ENCODE data around the gene GPR62.

DNA sequence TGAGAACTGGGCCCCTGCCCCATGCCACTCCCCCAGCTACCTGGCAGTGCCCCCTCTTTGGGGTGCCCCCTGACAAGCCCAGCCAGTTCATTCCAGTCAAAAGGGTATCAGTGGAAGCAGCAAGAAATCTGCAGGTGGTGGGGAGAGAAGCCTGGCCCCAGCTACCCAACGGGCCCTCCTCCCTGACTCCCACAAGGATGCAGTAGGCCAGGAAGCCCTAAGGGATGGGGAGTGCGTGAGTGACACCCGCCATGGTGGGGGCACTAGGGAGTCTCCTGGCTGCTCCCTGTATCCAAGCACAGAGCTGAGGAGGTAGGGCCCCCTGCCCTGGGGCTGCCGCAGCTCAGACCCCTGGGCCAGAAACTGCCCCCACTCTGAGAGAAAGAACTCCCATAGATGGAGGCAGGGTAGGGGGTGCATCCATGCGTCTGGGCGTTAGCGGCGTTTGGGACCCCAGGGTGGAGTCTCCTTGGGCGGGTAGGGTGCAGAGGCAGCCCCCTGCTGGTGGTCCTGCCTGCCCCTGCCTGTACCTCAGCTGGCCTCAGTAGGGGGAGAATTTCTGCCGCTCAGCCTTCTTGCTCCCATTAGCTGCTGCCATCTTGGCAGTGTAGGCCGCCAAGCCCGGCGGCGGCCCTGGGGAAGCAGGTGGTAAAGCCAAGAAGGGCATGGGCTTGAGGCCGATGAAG, 2.5 kb downstream of the GPR62 start:
- TF ChIP-seq, protein P1, sequence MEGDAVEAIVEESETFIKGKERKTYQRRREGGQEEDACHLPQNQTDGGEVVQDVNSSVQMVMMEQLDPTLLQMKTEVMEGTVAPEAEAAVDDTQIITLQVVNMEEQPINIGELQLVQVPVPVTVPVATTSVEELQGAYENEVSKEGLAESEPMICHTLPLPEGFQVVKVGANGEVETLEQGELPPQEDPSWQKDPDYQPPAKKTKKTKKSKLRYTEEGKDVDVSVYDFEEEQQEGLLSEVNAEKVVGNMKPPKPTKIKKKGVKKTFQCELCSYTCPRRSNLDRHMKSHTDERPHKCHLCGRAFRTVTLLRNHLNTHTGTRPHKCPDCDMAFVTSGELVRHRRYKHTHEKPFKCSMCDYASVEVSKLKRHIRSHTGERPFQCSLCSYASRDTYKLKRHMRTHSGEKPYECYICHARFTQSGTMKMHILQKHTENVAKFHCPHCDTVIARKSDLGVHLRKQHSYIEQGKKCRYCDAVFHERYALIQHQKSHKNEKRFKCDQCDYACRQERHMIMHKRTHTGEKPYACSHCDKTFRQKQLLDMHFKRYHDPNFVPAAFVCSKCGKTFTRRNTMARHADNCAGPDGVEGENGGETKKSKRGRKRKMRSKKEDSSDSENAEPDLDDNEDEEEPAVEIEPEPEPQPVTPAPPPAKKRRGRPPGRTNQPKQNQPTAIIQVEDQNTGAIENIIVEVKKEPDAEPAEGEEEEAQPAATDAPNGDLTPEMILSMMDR (conservative IDR thresholded peaks at IDR 0.05; ENCODE audit: low read depth, low read length), result no peak
- TF ChIP-seq EZH2phosphoT487 (IDR thresholded peaks at IDR 0.05; ENCODE audit: borderline replicate concordance, low read length), result no peak
- no peak for TF ChIP-seq EZH2 (IDR thresholded peaks at IDR 0.05; ENCODE audit: low read length, unreplicated experiment)
